Urinary bladder (tissue), 4 donors: ENCODE measurements around the gene CPXM2. TPM values are rescaled to one million over a fixed set of nuclear protein-coding genes. Genes with fewer than 3 reads are reported as not detected.

Experiments used
- DNase-seq: peaks from one replicate; pipeline ENCODE4 v3.0.0-alpha.2; 2015; ENCODE audit errors: extremely low spot score
- H3K27ac ChIP-seq: one replicate; pipeline ENCODE4 v1.5.1; 2013; ENCODE audit warnings: low read depth, mild to moderate bottlenecking, moderate library complexity
- H3K36me3 ChIP-seq: one replicate; pipeline ENCODE4 v1.6.1; 2013; ENCODE audit warnings: mild to moderate bottlenecking, moderate library complexity; ENCODE audit not compliant: insufficient read depth
- H3K4me1 ChIP-seq: one replicate; pipeline ENCODE4 v1.6.1; 2013; ENCODE audit warnings: mild to moderate bottlenecking, moderate library complexity; ENCODE audit not compliant: insufficient read depth
- H3K4me3 ChIP-seq: one replicate; pipeline ENCODE4 v1.5.1; 2013; ENCODE audit warnings: low read depth, low read length
- WGBS: extraction: QIAGEN DNeasy Blood & Tissue Kit; methylation state at CpG from one replicate; pipeline ENCODE4 v1.1.7; 2013; 5-methylcytosine and 5-hydroxymethylcytosine counted together
- polyA plus RNA-seq: library from polyadenylated mRNA; stranded (reverse); fragments of 200-250 nt; gene quantifications from one replicate; pipeline ENCODE4 v1.2.3, GENCODE V29; 2013
- total RNA-seq: library from RNA; depleted of rRNA; stranded (reverse); fragments of >200 nt; gene quantifications from one replicate; pipeline ENCODE4 v1.2.3, GENCODE V29; 2014
- donor health status: healthy with polysubstance abuse.
- donor health status: healthy.

The CPXM2 gene
- total and polyA plus RNA-seq, 2 donors: 12.3 to 48.1 TPM

GRCh38 chr10:123890756-123891143 lies 857 bp downstream of the CPXM2 start:
- H3K27ac ChIP-seq: no peak overlapping the region
- H3K4me1 ChIP-seq: no peaks in the 10 kb centered on the region
- no peak for DNase-seq
- no peak overlapping the region for H3K4me3 ChIP-seq
- no peaks in the 10 kb centered on the region for H3K36me3 ChIP-seq
- 33% methylated on average over 6 of the region's 6 CpGs for WGBS

GRCh38 chr10:123890226-123890625 lies 1.4 kb downstream of the CPXM2 start:
- DNase-seq: no peak
- Histone ChIP-seq H3K36me3 (no peaks in the 10 kb centered on the region), H3K4me1 (no peaks in the 10 kb centered on the region), H3K4me3 (no peak overlapping the region), H3K27ac (no peak overlapping the region)
- 41% methylated on average over 8 of the region's 8 CpGs for WGBS

GRCh38 chr10:123889821-123890220 lies 1.8 kb downstream of the CPXM2 start:
- Histone ChIP-seq H3K27ac (no peak overlapping the region), H3K4me3 (no peak overlapping the region)
- 43% methylated on average over 4 of the region's 4 CpGs for WGBS

GRCh38 chr10:123888751-123889150 lies 2.9 kb downstream of the CPXM2 start:
- Histone ChIP-seq H3K4me1 (no peaks in the 10 kb centered on the region), H3K36me3 (no peaks in the 10 kb centered on the region), H3K4me3 (no peak overlapping the region), H3K27ac (no peak overlapping the region)
- no peak for DNase-seq
- WGBS: 80% methylated on average over 5 of the region's 5 CpGs

More at GRCh38 chr10:123889821-123890220, 1.8 kb downstream of the CPXM2 start:
- H3K4me1 ChIP-seq: no peaks in the 10 kb centered on the region
- no peak for DNase-seq
- H3K36me3 ChIP-seq: no peaks in the 10 kb centered on the region

- Histone ChIP-seq H3K27ac (no peak overlapping the region), H3K36me3 (no peaks in the 10 kb centered on the region), H3K4me3 (no peak overlapping the region), H3K4me1 (no peaks in the 10 kb centered on the region)
- DNase-seq: no peak
- 66% methylated on average over 3 of the region's 3 CpGs for WGBS
These were observed 3.4 kb downstream of the CPXM2 start for GRCh38 chr10:123888256-123888655.

- no peak for DNase-seq
- Histone ChIP-seq H3K27ac (no peak overlapping the region), H3K4me1 (no peaks in the 10 kb centered on the region), H3K36me3 (no peaks in the 10 kb centered on the region), H3K4me3 (no peak overlapping the region)
- WGBS: 78% methylated on average over 6 of the region's 6 CpGs
These were observed 5.3 kb downstream of the CPXM2 start for GRCh38 chr10:123886292-123886691.

GRCh38 chr10:123885406-123886170 lies 6.0 kb downstream of the CPXM2 start:
- H3K27ac ChIP-seq: no peak overlapping the region
- H3K4me3 ChIP-seq: no peak overlapping the region
- no peaks in the 10 kb centered on the region for H3K36me3 ChIP-seq
- DNase-seq: no peak
- WGBS: 66% methylated on average over 6 of the region's 6 CpGs
- H3K4me1 ChIP-seq: no peaks in the 10 kb centered on the region

GRCh38 chr10:123884907-123885381 lies 6.7 kb downstream of the CPXM2 start:
- Histone ChIP-seq H3K27ac (no peak overlapping the region), H3K4me1 (no peaks in the 10 kb centered on the region), H3K4me3 (no peak overlapping the region), H3K36me3 (no peaks in the 10 kb centered on the region)
- no peak for DNase-seq
- WGBS: 89% methylated on average over 5 of the region's 5 CpGs

- H3K4me1 ChIP-seq: no peaks in the 10 kb centered on the region
- no peak overlapping the region for H3K4me3 ChIP-seq
- H3K36me3 ChIP-seq: no peaks in the 10 kb centered on the region
- WGBS: 74% methylated on average over 7 of the region's 7 CpGs
- H3K27ac ChIP-seq: no peak overlapping the region
- no peak for DNase-seq
These were observed 7.2 kb downstream of the CPXM2 start for GRCh38 chr10:123884351-123884906.

- WGBS: 65% methylated on average over 5 of the region's 5 CpGs
- DNase-seq: no peak
- Histone ChIP-seq H3K27ac (no peak overlapping the region), H3K4me3 (no peak overlapping the region), H3K36me3 (no peaks in the 10 kb centered on the region), H3K4me1 (no peaks in the 10 kb centered on the region)
These were observed 7.8 kb downstream of the CPXM2 start for GRCh38 chr10:123883673-123884320.

GRCh38 chr10:123882681-123883445 lies 8.7 kb downstream of the CPXM2 start:
- Histone ChIP-seq H3K4me3 (no peak overlapping the region), H3K36me3 (no peaks in the 10 kb centered on the region), H3K27ac (no peak overlapping the region), H3K4me1 (no peaks in the 10 kb centered on the region)
- no peak for DNase-seq
- WGBS: 91% methylated on average over 10 of the region's 10 CpGs

- H3K27ac ChIP-seq: no peak overlapping the region
- H3K4me1 ChIP-seq: no peaks in the 10 kb centered on the region
- no peaks in the 10 kb centered on the region for H3K36me3 ChIP-seq
- DNase-seq: no peak
- H3K4me3 ChIP-seq: no peak overlapping the region
- WGBS: 63% methylated on average over 4 of the region's 4 CpGs
These were observed 9.4 kb downstream of the CPXM2 start for GRCh38 chr10:123882177-123882576.

- Histone ChIP-seq H3K27ac (no peak overlapping the region), H3K4me1 (no peaks in the 10 kb centered on the region), H3K36me3 (no peaks in the 10 kb centered on the region), H3K4me3 (no peak overlapping the region)
- WGBS: 79% methylated on average over 10 of the region's 10 CpGs
- no peak for DNase-seq
These were observed 11.9 kb downstream of the CPXM2 start for GRCh38 chr10:123879606-123880257.
